ENCODE results near the gene RFFL. TPM values are rescaled to one million over a fixed set of nuclear protein-coding genes. Genes with fewer than 3 reads are reported as not detected.

The RFFL gene
- total RNA-seq, 2 donors from 2014 or later: 46.6 to 51.3 TPM

DNA sequence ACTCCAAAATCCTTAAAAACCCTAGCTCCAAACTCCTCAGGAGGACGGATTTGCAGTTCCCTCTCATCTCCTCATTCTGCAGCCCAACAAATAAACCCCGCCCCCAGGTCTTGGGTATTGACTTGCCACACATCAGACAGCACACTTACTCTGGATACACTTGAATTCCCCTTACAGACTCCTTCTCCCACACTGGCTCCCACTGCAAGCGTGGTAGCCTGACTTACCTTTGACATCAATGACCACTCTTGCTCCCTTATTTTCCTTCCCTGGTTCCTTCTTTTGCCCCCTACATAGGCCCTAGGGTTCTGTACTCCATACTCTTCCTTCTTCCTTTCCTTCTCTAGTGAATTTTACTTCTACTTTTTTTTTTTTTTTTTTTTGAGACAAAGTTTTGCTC is 7.5 kb downstream of the RFFL start:
- Histone ChIP-seq H3K4me3 (no peak overlapping the region), H3K27ac (no peak overlapping the region), H3K27me3 (replicated peaks; ENCODE audit: insufficient read depth) (no peaks in the 10 kb centered on the region), H3K4me1 (replicated peaks) (peaks cover 15% of the 10 kb centered on the region), H3K9me3 (no peaks in the 10 kb centered on the region), H3K36me3 (no peaks in the 10 kb centered on the region)
- no peak for DNase-seq (ENCODE audit: low spot score)
- TF ChIP-seq, protein P1, sequence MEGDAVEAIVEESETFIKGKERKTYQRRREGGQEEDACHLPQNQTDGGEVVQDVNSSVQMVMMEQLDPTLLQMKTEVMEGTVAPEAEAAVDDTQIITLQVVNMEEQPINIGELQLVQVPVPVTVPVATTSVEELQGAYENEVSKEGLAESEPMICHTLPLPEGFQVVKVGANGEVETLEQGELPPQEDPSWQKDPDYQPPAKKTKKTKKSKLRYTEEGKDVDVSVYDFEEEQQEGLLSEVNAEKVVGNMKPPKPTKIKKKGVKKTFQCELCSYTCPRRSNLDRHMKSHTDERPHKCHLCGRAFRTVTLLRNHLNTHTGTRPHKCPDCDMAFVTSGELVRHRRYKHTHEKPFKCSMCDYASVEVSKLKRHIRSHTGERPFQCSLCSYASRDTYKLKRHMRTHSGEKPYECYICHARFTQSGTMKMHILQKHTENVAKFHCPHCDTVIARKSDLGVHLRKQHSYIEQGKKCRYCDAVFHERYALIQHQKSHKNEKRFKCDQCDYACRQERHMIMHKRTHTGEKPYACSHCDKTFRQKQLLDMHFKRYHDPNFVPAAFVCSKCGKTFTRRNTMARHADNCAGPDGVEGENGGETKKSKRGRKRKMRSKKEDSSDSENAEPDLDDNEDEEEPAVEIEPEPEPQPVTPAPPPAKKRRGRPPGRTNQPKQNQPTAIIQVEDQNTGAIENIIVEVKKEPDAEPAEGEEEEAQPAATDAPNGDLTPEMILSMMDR (IDR thresholded peaks at IDR 0.05): no peak
- TF ChIP-seq POLR2A (IDR thresholded peaks at IDR 0.05) (no peak), POLR2AphosphoS5 (IDR thresholded peaks at IDR 0.05) (no peak)
- 89% methylated on average over 3 of the region's 3 CpGs for WGBS
- intact Hi-C loops (cut with DNase I): no loop called here

GRCh38 chr17:35053204-35053603 is 10.3 kb downstream of the RFFL start:
- intact Hi-C loops (cut with DNase I): no loop called here
- TF ChIP-seq, protein P1 (IDR thresholded peaks at IDR 0.05): no peak
- TF ChIP-seq POLR2AphosphoS5 (IDR thresholded peaks at IDR 0.05) (no peak), POLR2A (IDR thresholded peaks at IDR 0.05) (no peak)
- Histone ChIP-seq H3K4me1 (replicated peaks) (peaks cover 12% of the 10 kb centered on the region), H3K27ac (peak overlapping the region in 1 of 2 donors; percentile 75), H3K27me3 (replicated peaks; ENCODE audit: insufficient read depth) (no peaks in the 10 kb centered on the region), H3K4me3 (no peak overlapping the region), H3K9me3 (no peaks in the 10 kb centered on the region), H3K36me3 (no peaks in the 10 kb centered on the region)
- no peak for DNase-seq (ENCODE audit: low spot score)
- WGBS: 73% methylated on average over 1 of the region's 1 CpG

DNA sequence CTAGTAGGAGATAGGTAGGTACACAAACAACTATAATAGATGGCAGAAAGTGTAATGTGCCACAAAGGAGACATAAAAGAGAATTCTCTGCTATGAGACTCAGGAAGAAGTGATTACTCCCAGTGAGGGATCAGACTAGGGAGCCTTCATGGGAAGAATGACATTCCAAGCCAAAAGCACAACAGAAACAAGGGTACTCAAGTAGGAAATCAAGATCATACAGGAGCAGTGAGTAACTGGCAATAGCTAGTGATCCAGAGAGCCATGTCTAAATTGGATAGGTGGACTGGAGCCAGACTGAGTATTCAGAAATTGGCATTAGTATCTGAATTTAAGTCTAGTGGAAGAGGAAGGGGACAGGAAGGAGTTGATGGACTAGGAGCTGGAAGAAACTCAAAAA is 10.7 kb downstream of the RFFL start:
- H3K36me3 ChIP-seq: no peaks in the 10 kb centered on the region
- DNase-seq (ENCODE audit: low spot score): no peak
- H3K4me3 ChIP-seq: no peak overlapping the region
- H3K4me1 ChIP-seq (replicated peaks): peaks cover 8% of the 10 kb centered on the region
- peak overlapping the region; percentile 63 to 75 for H3K27ac ChIP-seq
- no peaks in the 10 kb centered on the region for H3K9me3 ChIP-seq
- TF ChIP-seq, protein P1 (IDR thresholded peaks at IDR 0.05): no peak
- TF ChIP-seq POLR2AphosphoS5 (IDR thresholded peaks at IDR 0.05) (no peak), POLR2A (IDR thresholded peaks at IDR 0.05) (no peak)
- H3K27me3 ChIP-seq (replicated peaks; ENCODE audit: insufficient read depth): no peaks in the 10 kb centered on the region
- intact Hi-C loops (cut with DNase I): no loop called here

DNA sequence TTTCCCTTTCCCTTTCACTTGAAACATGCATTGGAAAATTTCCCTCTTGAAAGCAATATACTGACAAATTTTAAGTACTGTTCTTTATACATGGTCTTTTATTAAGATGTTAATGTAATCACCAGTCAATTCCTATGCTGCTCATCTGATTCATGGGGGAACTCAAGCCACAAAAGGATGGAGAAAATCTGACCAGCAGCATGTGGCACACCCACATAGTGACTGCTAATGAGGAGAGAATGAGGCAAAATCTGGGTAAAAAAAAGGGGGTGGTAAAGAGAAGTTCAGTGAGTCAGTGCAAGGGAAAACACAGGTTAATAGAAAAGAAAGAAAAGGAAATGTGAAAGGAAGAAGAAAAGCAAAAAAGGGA is 11.3 kb downstream of the RFFL start:
- Histone ChIP-seq H3K9me3 (no peaks in the 10 kb centered on the region), H3K4me1 (replicated peaks) (peaks cover 7% of the 10 kb centered on the region), H3K27ac (peak overlapping the region; percentile 63 to 75), H3K4me3 (no peak overlapping the region), H3K27me3 (replicated peaks; ENCODE audit: insufficient read depth) (no peaks in the 10 kb centered on the region), H3K36me3 (no peaks in the 10 kb centered on the region)
- intact Hi-C loops (cut with DNase I): no loop called here
- TF ChIP-seq, protein P1 (IDR thresholded peaks at IDR 0.05): no peak
- TF ChIP-seq POLR2A (IDR thresholded peaks at IDR 0.05): no peak
- TF ChIP-seq POLR2AphosphoS5 (IDR thresholded peaks at IDR 0.05): no peak
- DNase-seq (ENCODE audit: low spot score): no peak

DNA sequence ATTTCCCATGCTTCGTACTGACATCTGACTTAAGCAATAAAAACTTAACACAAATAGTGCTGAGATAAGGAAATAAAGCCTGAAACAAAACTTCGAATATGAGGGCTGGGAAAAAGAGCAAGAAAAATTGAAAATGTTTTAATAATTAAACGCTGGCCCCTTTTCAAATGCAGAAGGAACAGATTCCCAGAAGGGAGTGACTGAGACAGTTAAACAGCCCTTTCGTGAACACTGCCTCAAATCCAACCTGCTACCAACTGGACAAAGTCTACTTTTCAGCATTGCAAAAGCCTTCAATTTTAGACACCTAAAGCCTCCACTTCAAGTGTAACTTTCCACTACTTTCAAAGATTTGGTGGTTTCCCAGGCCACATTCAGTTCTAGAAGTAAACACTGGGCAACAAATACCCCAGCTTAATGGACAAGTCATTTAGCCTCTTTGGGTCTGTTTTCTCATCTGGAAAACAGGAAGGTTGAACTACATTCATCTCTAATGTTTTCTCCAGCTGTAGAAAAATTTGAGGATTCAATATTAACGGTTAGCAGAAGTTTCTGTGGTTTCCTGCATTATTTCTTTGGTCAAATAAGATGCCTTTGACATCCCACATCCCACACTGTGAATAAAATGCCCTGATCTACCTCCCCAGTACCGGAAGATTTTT is 11.8 kb downstream of the RFFL start:
- DNase-seq (ENCODE audit: low spot score): no peak
- no peaks in the 10 kb centered on the region for H3K27me3 ChIP-seq (replicated peaks; ENCODE audit: insufficient read depth)
- no peak overlapping the region for H3K4me3 ChIP-seq
- intact Hi-C loops (cut with DNase I): no loop called here
- no peak for TF ChIP-seq POLR2A (IDR thresholded peaks at IDR 0.05)
- peak; percentile 11 for TF ChIP-seq POLR2AphosphoS5 (IDR thresholded peaks at IDR 0.05)
- H3K36me3 ChIP-seq: no peaks in the 10 kb centered on the region
- WGBS: 36% methylated on average over 6 of the region's 6 CpGs
- H3K27ac ChIP-seq: peak overlapping the region; percentile 63 to 75
- peaks cover 3% of the 10 kb centered on the region for H3K4me1 ChIP-seq (replicated peaks)
- H3K9me3 ChIP-seq: no peaks in the 10 kb centered on the region

All from prostate gland (tissue), 2 donors.